Tibial nerve (tissue), 4 donors: ENCODE data around the gene PKN2.
A peak's percentile ranks its signal among the peaks of the same experiment; 100 is the strongest.

Experiments used
- CTCF ChIP-seq, 5 experiments: fragments of 200-600 bp in 3 of 5; fragments of 450-650 bp in 2 of 5; sonication (generic) in 3 of 5; IDR thresholded peaks; one replicate each; pipeline ENCODE4 v1.5.1; 2016 to 2019; ENCODE audit warnings: antibody characterized with exemption in 5 of 5, mild to moderate bottlenecking in 3 of 5, moderate library complexity in 2 of 5
- EP300 ChIP-seq, 2 donors: sonication (generic); formaldehyde crosslinking; IDR thresholded peaks; one replicate each; pipeline ENCODE4 v1.6.1; 2017; ENCODE audit warnings: antibody characterized with exemption in 2 of 2, mild to moderate bottlenecking in 1 of 2

GRCh38 chr1:88877382-88877825, 193.3 kb downstream of the PKN2 start:
- TF ChIP-seq CTCF (IDR thresholded peaks at IDR 0.05) (peak; percentile 47 to 67 (median 52)), EP300 (IDR thresholded peaks at IDR 0.05) (no peak)
